Esophagus squamous epithelium (tissue), 5 donors: ENCODE results near the gene KNDC1. TPM values are rescaled to one million over a fixed set of nuclear protein-coding genes. Genes with fewer than 3 reads are reported as not detected.

ENCODE experiments used
- DNase-seq: peaks from one replicate; lab custom pipeline; 2025; lab: John Stamatoyannopoulos, UW
- H3K27ac ChIP-seq, 4 donors: fragments of 200-600 bp; sonication (generic); one replicate each; pipeline ENCODE4 v1.5.1; 2016 to 2019; ENCODE audit warnings: mild to moderate bottlenecking in 1 of 4
- H3K27me3 ChIP-seq, 4 donors: fragments of 200-600 bp; sonication (generic); 1 replicate in 3 of 4; 2 replicates in 1 of 4; pipeline versions ENCODE4 v1.5.1 to v1.6.0; 2017 to 2021; ENCODE audit warnings: antibody characterized with exemption in 1 of 4
- H3K36me3 ChIP-seq, 3 donors: fragments of 200-600 bp; sonication (generic); one replicate each; pipeline ENCODE4 v1.5.1; 2016 to 2019
- H3K4me1 ChIP-seq, 3 donors: fragments of 200-600 bp; sonication (generic); one replicate each; pipeline ENCODE4 v1.5.1; 2017 to 2019
- H3K4me3 ChIP-seq, 4 donors: fragments of 200-600 bp; sonication (generic); 1 replicate in 3 of 4; 2 replicates in 1 of 4; pipeline ENCODE4 v1.5.1; 2016 to 2019; ENCODE audit warnings: mild to moderate bottlenecking in 2 of 4, moderate library complexity in 1 of 4
- H3K9me3 ChIP-seq, 3 donors: fragments of 200-600 bp; sonication (generic); one replicate each; pipeline ENCODE4 v1.5.1; 2016 to 2019
- CTCF ChIP-seq, 6 experiments: fragments of 450-650 bp in 4 of 6; fragments of 200-600 bp in 2 of 6; sonication (generic) in 2 of 6; IDR thresholded peaks; one replicate each; pipeline ENCODE4 v1.5.1; 2016 to 2019; ENCODE audit warnings: antibody characterized with exemption in 6 of 6, mild to moderate bottlenecking in 4 of 6, moderate library complexity in 4 of 6
- POLR2A ChIP-seq, 4 donors: fragments of 450-650 bp; IDR thresholded peaks; one replicate each; pipeline ENCODE4 v1.6.1; 2017; ENCODE audit warnings: antibody characterized with exemption in 4 of 4, mild to moderate bottlenecking in 4 of 4, moderate library complexity in 3 of 4
- WGBS, 2 donors: methylation state at CpG; one replicate each; pipeline ENCODE4 v1.1.5; 2018; 5-methylcytosine and 5-hydroxymethylcytosine counted together
- intact Hi-C: fragments of 100-400 bp; cut with DNase I; formaldehyde crosslinking; loops from one replicate; pipeline ENCODE4 v1.15.0; 2022
- total RNA-seq, 4 donors: library from RNA; depleted of rRNA; stranded (reverse); fragments of >200 nt; gene quantifications; one replicate each; pipeline ENCODE4 v1.1.0, GENCODE V29; 2016
- donor health status: DM: yes; HTN: yes; CAD: no.

KNDC1 gene
- total RNA-seq, 4 donors from 2014 or later = 0.19 to 0.64 (median 0.53) TPM; not detected in 1

DNA sequence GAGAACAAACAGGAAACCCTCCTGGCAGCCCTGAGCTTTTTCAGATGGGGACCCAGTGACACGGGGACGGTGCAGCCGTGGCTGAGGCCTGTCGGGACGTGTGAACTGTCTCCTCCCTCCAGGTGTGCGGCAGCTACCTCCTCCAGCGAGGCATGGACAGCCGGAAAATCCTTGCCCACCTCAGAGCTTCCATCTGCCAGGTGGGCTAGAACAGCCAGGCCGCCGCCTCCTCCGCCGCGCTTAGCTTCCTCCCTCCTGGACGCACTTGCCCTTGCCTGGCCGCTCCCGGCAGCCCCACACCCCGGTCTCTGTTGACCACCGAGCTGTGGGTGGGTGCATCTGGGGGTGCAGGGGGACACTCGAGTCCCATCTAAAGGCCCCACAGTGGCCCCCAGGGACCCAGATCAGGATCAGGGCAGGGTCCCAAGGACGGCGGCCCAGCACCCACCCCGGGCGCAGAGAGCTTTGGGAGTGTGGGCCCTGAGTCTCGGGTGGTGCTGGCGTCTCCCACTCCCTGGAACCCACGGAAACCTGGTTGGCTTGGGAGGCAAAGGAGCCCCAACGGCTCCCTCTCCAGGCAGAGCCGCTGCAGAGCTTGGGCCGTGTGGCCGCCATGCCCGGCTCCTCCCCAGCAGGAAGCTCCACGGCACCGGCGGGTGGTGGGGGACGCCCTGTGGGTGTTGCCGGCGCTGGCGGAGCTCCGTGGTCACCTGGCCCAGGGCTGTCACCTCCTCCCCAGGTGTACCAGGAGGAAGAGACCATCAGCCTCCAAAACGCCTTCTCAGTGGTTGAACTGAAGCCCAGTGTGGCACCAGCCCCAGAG lies 37.1 kb downstream of the KNDC1 start:
- TF ChIP-seq POLR2A (IDR thresholded peaks at IDR 0.05) (no peak), CTCF (IDR thresholded peaks at IDR 0.05) (no peak)
- 87% methylated on average over 6 of the region's 40 CpGs; no CpG with 5 or more reads in 1 of the 2 donors for WGBS, 2 donors
- DNase-seq = no peak
- Histone ChIP-seq H3K9me3 (no peaks in the 10 kb centered on the region), H3K4me3 (no peak overlapping the region), H3K36me3 (no peaks in the 10 kb centered on the region), H3K4me1 (no peaks in the 10 kb centered on the region), H3K27me3 (peaks cover 0 to 55% (median 0%) of the 10 kb centered on the region in 4 donors), H3K27ac (no peak overlapping the region)
- intact Hi-C loops = no loop called here

DNA sequence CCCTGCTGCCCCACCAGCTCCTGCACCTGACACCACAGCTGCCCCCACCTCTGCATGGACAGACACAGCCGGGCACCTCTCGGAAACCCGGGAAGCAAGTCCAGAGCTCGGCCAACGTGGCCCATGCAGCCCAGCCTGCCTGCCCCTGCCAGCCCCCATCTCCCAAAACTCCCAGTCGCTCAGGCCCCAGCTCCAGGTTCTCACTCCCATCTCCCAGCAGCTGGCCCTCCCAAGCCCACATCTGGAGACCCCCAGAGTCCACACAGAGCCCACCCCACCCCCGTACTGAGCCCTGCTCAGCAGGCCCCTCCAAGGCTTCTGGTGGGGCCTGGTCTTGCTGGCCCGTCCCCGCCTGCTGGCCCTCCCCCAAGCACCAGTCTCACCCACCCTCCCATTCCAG lies 37.8 kb downstream of the KNDC1 start:
- no peak for DNase-seq
- H3K27ac ChIP-seq = no peak overlapping the region
- intact Hi-C loops = no loop called here
- WGBS, 2 donors = 80 to 93% methylated on average over 1 to 3 of the region's 9 CpGs
- no peak overlapping the region for H3K4me3 ChIP-seq
- no peaks in the 10 kb centered on the region for H3K4me1 ChIP-seq
- TF ChIP-seq CTCF (IDR thresholded peaks at IDR 0.05) (no peak), POLR2A (IDR thresholded peaks at IDR 0.05) (no peak)
- H3K9me3 ChIP-seq = no peaks in the 10 kb centered on the region
- H3K36me3 ChIP-seq = no peaks in the 10 kb centered on the region
- peaks cover 0 to 55% (median 0%) of the 10 kb centered on the region in 4 donors for H3K27me3 ChIP-seq

DNA sequence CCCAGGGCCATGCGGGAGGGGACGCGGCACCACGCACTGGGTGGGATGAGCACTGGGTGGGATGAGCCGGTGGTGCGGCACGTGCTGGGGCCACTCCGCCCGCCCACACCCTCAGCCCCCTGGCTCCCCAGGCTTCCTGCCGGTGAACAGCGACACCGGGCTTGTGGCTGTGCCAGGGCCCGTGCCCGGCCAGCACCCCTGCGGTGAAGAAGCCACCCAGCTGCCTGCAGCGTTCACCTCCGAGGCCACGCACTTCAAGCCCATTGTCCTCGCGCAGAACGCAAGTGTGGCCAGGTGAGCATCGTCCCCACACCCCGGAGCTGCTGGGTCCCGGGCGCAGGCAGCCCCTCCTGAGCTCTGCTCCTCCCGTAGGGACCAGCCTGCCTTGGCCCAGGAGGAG lies 38.2 kb downstream of the KNDC1 start:
- no peaks in the 10 kb centered on the region for H3K4me1 ChIP-seq
- TF ChIP-seq POLR2A (IDR thresholded peaks at IDR 0.05) (no peak), CTCF (IDR thresholded peaks at IDR 0.05) (no peak)
- intact Hi-C loops = no loop called here
- H3K36me3 ChIP-seq = no peaks in the 10 kb centered on the region
- no peak overlapping the region for H3K4me3 ChIP-seq
- 80 to 97% methylated on average over 1 to 6 of the region's 26 CpGs for WGBS, 2 donors
- H3K27me3 ChIP-seq = peaks cover 0 to 55% (median 0%) of the 10 kb centered on the region in 4 donors
- no peak overlapping the region for H3K27ac ChIP-seq
- DNase-seq = no peak
- no peaks in the 10 kb centered on the region for H3K9me3 ChIP-seq

DNA sequence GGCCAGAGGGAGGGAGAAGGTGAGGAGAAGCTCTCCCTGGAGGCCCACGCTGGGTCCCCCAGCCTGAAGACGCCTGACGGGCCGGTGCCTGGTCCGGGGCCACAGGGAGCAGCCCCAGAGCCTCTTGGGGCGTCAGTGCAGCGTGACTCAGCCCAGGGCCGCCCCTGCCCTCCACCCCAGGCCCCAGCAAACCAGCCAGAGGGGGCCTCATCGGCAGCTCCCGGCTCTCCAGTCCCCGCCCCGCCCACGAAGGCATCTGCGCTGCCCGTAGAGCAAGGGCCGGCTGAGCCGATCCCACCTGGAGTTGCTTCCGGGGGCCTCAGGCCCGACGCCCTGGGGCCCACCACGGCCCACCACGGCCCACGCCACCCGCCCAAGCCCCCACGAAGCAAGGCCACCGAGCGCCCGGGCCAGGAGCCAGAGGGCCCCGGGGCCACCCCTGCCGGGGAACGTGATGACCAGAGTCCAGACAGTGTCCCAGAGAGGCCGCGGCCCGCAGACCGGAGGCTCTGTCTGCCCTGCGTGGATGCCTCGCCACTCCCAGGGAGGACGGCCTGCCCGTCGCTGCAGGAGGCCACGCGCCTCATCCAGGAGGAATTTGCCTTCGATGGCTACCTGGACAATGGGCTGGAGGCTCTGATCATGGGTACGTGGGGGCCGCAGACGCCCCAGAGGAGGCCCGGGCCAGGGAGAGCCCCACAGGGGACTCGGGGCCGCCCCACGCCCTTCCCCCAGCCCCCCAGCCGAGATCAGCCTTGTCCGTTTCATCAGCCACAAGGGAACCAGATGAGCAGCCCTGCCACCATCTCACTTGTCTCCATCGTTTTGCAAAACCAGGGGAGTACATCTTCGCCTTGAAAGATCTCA lies 38.8 kb downstream of the KNDC1 start:
- no peak for TF ChIP-seq POLR2A (IDR thresholded peaks at IDR 0.05)
- TF ChIP-seq CTCF (IDR thresholded peaks at IDR 0.05) = no peak
- intact Hi-C loops = no loop called here
- 72 to 100% methylated on average over 1 to 2 of the region's 54 CpGs for WGBS, 2 donors
- Histone ChIP-seq H3K4me3 (no peak overlapping the region), H3K27me3 (peaks cover 0 to 55% (median 0%) of the 10 kb centered on the region in 4 donors), H3K4me1 (no peaks in the 10 kb centered on the region), H3K36me3 (no peaks in the 10 kb centered on the region), H3K27ac (no peak overlapping the region), H3K9me3 (no peaks in the 10 kb centered on the region)
- no peak for DNase-seq

DNA sequence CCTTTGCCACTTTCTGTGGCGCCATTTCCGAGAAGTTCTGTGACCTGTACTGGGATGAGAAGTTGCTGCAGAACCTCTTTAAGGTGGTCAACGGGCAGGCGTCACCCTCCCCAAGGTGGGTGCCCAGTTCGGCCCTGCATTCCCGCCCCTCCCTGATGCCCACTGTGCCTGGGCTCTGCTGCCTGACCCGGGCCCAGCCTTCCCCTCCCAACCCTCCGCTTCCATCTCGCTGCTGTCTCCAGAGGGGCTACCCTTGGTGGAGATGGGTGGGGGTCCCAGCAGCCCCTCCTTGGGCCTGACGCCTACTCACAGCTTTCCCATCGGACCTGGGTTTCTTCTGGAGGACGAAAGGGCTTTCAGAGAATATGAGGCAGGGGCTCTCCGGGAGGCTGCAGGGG lies 39.5 kb downstream of the KNDC1 start:
- H3K36me3 ChIP-seq = no peaks in the 10 kb centered on the region
- H3K27me3 ChIP-seq = peaks cover 0 to 55% (median 0%) of the 10 kb centered on the region in 4 donors
- no peak for TF ChIP-seq POLR2A (IDR thresholded peaks at IDR 0.05)
- no peaks in the 10 kb centered on the region for H3K9me3 ChIP-seq
- DNase-seq = no peak
- intact Hi-C loops = no loop called here
- H3K4me1 ChIP-seq = no peaks in the 10 kb centered on the region
- WGBS, 2 donors = 77 to 87% methylated on average over 3 to 4 of the region's 13 CpGs
- no peak overlapping the region for H3K4me3 ChIP-seq
- no peak overlapping the region for H3K27ac ChIP-seq
